Activated naive CD4-positive, alpha-beta T cell treated with anti-CD3 and anti-CD28 coated beads, Interleukin-2, amount 50 U/mL, for 24 hours (primary cell): ENCODE data around the gene ARHGAP32.

Source experiments
- H3K27ac Mint-ChIP-seq: one replicate; pipeline ENCODE4 v1.8.0; 2021; ENCODE audit warnings: mild to moderate bottlenecking, mixed read lengths
- H3K27me3 Mint-ChIP-seq: one replicate; pipeline ENCODE4 v1.8.0; 2021; ENCODE audit warnings: mixed read lengths
- H3K36me3 Mint-ChIP-seq: one replicate; pipeline ENCODE4 v1.8.0; 2021; ENCODE audit warnings: mixed read lengths
- H3K4me1 Mint-ChIP-seq: one replicate; pipeline ENCODE4 v1.8.0; 2021; ENCODE audit warnings: mixed read lengths
- H3K4me3 Mint-ChIP-seq: one replicate; pipeline ENCODE4 v1.8.0; 2021; ENCODE audit warnings: mild to moderate bottlenecking, mixed read lengths
- H3K9me3 Mint-ChIP-seq: one replicate; pipeline ENCODE4 v1.8.0; 2021; ENCODE audit warnings: mixed read lengths

ARHGAP32 gene

DNA sequence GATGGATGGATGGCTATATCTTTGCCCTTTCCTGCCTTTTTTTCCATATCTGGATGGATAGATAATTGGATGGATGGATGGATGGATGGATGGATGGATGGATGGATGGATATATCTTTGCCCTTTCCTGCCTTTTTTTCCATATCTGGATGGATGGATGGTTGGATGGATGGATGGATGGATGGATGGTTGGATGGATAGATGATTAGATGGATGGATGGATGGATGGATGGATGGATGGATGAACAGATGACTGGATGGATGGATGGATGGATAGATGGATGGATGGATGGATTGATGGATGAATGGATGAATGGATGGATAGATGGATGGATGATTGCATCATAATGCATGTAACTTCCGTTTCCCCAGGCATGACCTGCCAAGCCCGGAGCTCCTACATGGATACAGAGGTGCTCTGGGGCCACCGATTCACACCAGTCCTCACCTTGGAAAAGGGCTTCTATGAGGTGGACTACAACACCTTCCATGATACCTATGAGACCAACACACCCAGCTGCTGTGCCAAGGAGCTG is 276.0 kb downstream of the ARHGAP32 start:
- Mint-ChIP-seq H3K9me3 (no peaks in the 10 kb centered on the region), H3K27me3 (peaks cover 8% of the 10 kb centered on the region), H3K27ac (peak overlapping the region; percentile 37), H3K36me3 (no peaks in the 10 kb centered on the region), H3K4me3 (no peak overlapping the region), H3K4me1 (no peaks in the 10 kb centered on the region)

DNA sequence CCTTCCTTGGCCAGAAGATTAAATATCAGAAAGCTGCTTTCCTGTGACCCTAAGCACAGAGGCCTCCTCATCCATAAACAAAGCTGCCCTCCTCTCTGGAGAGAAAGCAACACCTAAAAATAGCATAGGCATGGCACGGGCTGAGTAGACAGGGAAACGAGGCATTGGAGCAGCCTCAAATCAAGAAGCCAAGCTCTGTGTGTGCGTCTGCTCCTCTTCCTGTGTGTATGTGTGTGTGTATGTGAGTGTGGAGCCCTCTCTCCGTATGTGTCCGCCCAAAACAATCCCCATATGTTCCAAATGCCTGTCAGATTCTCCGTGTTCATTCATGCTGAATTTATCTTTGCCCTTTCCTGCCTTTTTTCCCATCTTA is 277.0 kb downstream of the ARHGAP32 start:
- H3K9me3 Mint-ChIP-seq, result no peaks in the 10 kb centered on the region
- H3K27ac Mint-ChIP-seq, result no peak overlapping the region
- H3K4me3 Mint-ChIP-seq, result no peak overlapping the region
- H3K36me3 Mint-ChIP-seq, result no peaks in the 10 kb centered on the region
- H3K27me3 Mint-ChIP-seq, result peaks cover 8% of the 10 kb centered on the region
- no peaks in the 10 kb centered on the region for H3K4me1 Mint-ChIP-seq
